ENCODE measurements around the gene ACSL6. TPM values are rescaled to one million over a fixed set of nuclear protein-coding genes. Genes with fewer than 3 reads are reported as not detected.

Gene ACSL6
- total RNA-seq, 4 donors from 2014 or later, result 0.22 to 3.3 (median 0.81) TPM

- Histone ChIP-seq H3K27ac (no peak overlapping the region), H3K4me1 (peaks cover 0 to 5% (median 1%) of the 10 kb centered on the region in 4 donors), H3K27me3 (no peaks in the 10 kb centered on the region), H3K36me3 (no peaks in the 10 kb centered on the region), H3K4me3 (no peak overlapping the region), H3K9me3 (no peaks in the 10 kb centered on the region)
- TF ChIP-seq CTCF (IDR thresholded peaks at IDR 0.05), result no peak
- TF ChIP-seq EP300 (IDR thresholded peaks at IDR 0.05), result no peak
- TF ChIP-seq POLR2A (IDR thresholded peaks at IDR 0.05), result no peak
- DNase-seq (ENCODE audit: low spot score in 2 of 2), result no peak
- WGBS, 2 donors, result 84 to 90% methylated on average over 7 of the region's 7 CpGs
Measured at GRCh38 chr5:131994533-131995226, 16.8 kb downstream of the ACSL6 start.

GRCh38 chr5:131994090-131994489, 17.4 kb downstream of the ACSL6 start:
- Histone ChIP-seq H3K9me3 (no peaks in the 10 kb centered on the region), H3K27ac (no peak overlapping the region), H3K4me1 (no peaks in the 10 kb centered on the region), H3K4me3 (no peak overlapping the region), H3K27me3 (no peaks in the 10 kb centered on the region), H3K36me3 (no peaks in the 10 kb centered on the region)
- TF ChIP-seq POLR2A (IDR thresholded peaks at IDR 0.05) (no peak), EP300 (IDR thresholded peaks at IDR 0.05) (no peak), CTCF (IDR thresholded peaks at IDR 0.05) (no peak)
- WGBS, 2 donors, result 83 to 84% methylated on average over 7 of the region's 7 CpGs
- DNase-seq (ENCODE audit: low spot score in 2 of 2), result no peak

GRCh38 chr5:131993676-131994075, 17.8 kb downstream of the ACSL6 start:
- no peaks in the 10 kb centered on the region for H3K9me3 ChIP-seq
- no peak for TF ChIP-seq CTCF (IDR thresholded peaks at IDR 0.05)
- no peak for TF ChIP-seq EP300 (IDR thresholded peaks at IDR 0.05)
- no peak for TF ChIP-seq POLR2A (IDR thresholded peaks at IDR 0.05)
- WGBS, 2 donors, result 88 to 96% methylated on average over 4 of the region's 4 CpGs
- no peak overlapping the region for H3K4me3 ChIP-seq
- H3K27ac ChIP-seq, result no peak overlapping the region
- no peak for DNase-seq (ENCODE audit: low spot score in 2 of 2)
- no peaks in the 10 kb centered on the region for H3K36me3 ChIP-seq
- no peaks in the 10 kb centered on the region for H3K4me1 ChIP-seq
- H3K27me3 ChIP-seq, result no peaks in the 10 kb centered on the region

GRCh38 chr5:131992370-131992769, 19.1 kb downstream of the ACSL6 start:
- WGBS, 2 donors, result 65 to 77% methylated on average over 5 of the region's 5 CpGs
- Histone ChIP-seq H3K4me1 (no peaks in the 10 kb centered on the region), H3K9me3 (no peaks in the 10 kb centered on the region), H3K36me3 (no peaks in the 10 kb centered on the region), H3K27me3 (no peaks in the 10 kb centered on the region), H3K4me3 (no peak overlapping the region), H3K27ac (no peak overlapping the region)
- no peak for TF ChIP-seq POLR2A (IDR thresholded peaks at IDR 0.05)
- TF ChIP-seq CTCF (IDR thresholded peaks at IDR 0.05), result no peak
- TF ChIP-seq EP300 (IDR thresholded peaks at IDR 0.05), result no peak
- no peak for DNase-seq (ENCODE audit: low spot score in 2 of 2)

GRCh38 chr5:131991593-131992324, 19.7 kb downstream of the ACSL6 start:
- no peak for DNase-seq (ENCODE audit: low spot score in 2 of 2)
- H3K36me3 ChIP-seq, result no peaks in the 10 kb centered on the region
- no peak for TF ChIP-seq EP300 (IDR thresholded peaks at IDR 0.05)
- TF ChIP-seq POLR2A (IDR thresholded peaks at IDR 0.05), result no peak
- TF ChIP-seq CTCF (IDR thresholded peaks at IDR 0.05), result no peak
- no peaks in the 10 kb centered on the region for H3K9me3 ChIP-seq
- 59 to 62% methylated on average over 10 of the region's 10 CpGs for WGBS, 2 donors
- no peak overlapping the region for H3K27ac ChIP-seq
- H3K4me3 ChIP-seq, result no peak overlapping the region
- H3K27me3 ChIP-seq, result no peaks in the 10 kb centered on the region
- no peaks in the 10 kb centered on the region for H3K4me1 ChIP-seq
